ENCODE results near the gene C16orf90.

The C16orf90 gene

GRCh38 chr16:3460585-3460984 lies 34.7 kb downstream of the C16orf90 start:
- DNase-seq = no peak

- no peak for DNase-seq
Measured at GRCh38 chr16:3460121-3460520, 35.2 kb downstream of the C16orf90 start.

GRCh38 chr16:3459401-3460090 lies 35.7 kb downstream of the C16orf90 start:
- DNase-seq = no peak

GRCh38 chr16:3458852-3459361 lies 36.4 kb downstream of the C16orf90 start:
- no peak for DNase-seq

- peak; percentile 48 for DNase-seq
Measured at GRCh38 chr16:3458278-3458851, 36.9 kb downstream of the C16orf90 start.

- peak; percentile 93 for DNase-seq
Measured at GRCh38 chr16:3457434-3458252, 37.6 kb downstream of the C16orf90 start.

- no peak for DNase-seq
Measured at GRCh38 chr16:3454631-3455147, 40.6 kb downstream of the C16orf90 start.

- DNase-seq = no peak
Measured at GRCh38 chr16:3454093-3454492, 41.2 kb downstream of the C16orf90 start.

- DNase-seq = no peak
Measured at GRCh38 chr16:3444032-3444388, 51.3 kb downstream of the C16orf90 start.

Data from activated CD4-positive, CD25-positive, alpha-beta regulatory T cell treated with anti-CD3 and anti-CD28 coated beads, Interleukin-2, amount 50 U/mL, for 72 hours (primary cell).